Nephron progenitor cell (in vitro differentiated cells): ENCODE measurements around the gene GPR142.

Source experiments
- DNase-seq: peaks from one replicate; pipeline ENCODE4 v3.0.0; 2021
- H3K27ac Mint-ChIP-seq: 2 replicates; pipeline ENCODE4 v1.8.0; 2021; ENCODE audit warnings: mild to moderate bottlenecking, moderate library complexity, mixed read lengths
- H3K27me3 Mint-ChIP-seq: 2 replicates; pipeline ENCODE4 v1.8.0; 2021; ENCODE audit warnings: mild to moderate bottlenecking, low read depth, mixed read lengths; ENCODE audit not compliant: poor library complexity
- H3K36me3 Mint-ChIP-seq: 2 replicates; pipeline ENCODE4 v1.8.0; 2021; ENCODE audit warnings: low read depth, mixed read lengths
- H3K4me1 Mint-ChIP-seq: 2 replicates; pipeline ENCODE4 v1.8.0; 2021; ENCODE audit warnings: mixed read lengths
- H3K4me3 Mint-ChIP-seq: 2 replicates; pipeline ENCODE4 v1.8.0; 2021; ENCODE audit warnings: mild to moderate bottlenecking, moderate library complexity, mixed read lengths
- H3K9me3 Mint-ChIP-seq: 2 replicates; pipeline ENCODE4 v1.8.0; 2021; ENCODE audit warnings: mild to moderate bottlenecking, moderate library complexity, mixed read lengths
- TF ChIP-seq, protein P1 (sequence below): fragments of 200-600 bp; sonication (generic); IDR thresholded peaks from 2 replicates; pipeline ENCODE4 v1.5.0; 2021; ENCODE audit warnings: antibody characterized with exemption

The GPR142 gene

GRCh38 chr17:74326506-74326905 lies 40.8 kb upstream of the GPR142 start:
- Mint-ChIP-seq H3K27ac (no peak overlapping the region), H3K36me3 (no peaks in the 10 kb centered on the region), H3K4me1 (peaks cover 34% of the 10 kb centered on the region), H3K9me3 (no peaks in the 10 kb centered on the region), H3K4me3 (peak overlapping the region; percentile 73), H3K27me3 (peaks cover 77% of the 10 kb centered on the region)
- DNase-seq, result no peak
- TF ChIP-seq, protein P1, sequence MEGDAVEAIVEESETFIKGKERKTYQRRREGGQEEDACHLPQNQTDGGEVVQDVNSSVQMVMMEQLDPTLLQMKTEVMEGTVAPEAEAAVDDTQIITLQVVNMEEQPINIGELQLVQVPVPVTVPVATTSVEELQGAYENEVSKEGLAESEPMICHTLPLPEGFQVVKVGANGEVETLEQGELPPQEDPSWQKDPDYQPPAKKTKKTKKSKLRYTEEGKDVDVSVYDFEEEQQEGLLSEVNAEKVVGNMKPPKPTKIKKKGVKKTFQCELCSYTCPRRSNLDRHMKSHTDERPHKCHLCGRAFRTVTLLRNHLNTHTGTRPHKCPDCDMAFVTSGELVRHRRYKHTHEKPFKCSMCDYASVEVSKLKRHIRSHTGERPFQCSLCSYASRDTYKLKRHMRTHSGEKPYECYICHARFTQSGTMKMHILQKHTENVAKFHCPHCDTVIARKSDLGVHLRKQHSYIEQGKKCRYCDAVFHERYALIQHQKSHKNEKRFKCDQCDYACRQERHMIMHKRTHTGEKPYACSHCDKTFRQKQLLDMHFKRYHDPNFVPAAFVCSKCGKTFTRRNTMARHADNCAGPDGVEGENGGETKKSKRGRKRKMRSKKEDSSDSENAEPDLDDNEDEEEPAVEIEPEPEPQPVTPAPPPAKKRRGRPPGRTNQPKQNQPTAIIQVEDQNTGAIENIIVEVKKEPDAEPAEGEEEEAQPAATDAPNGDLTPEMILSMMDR, result no peak

- Mint-ChIP-seq H3K4me1 (peaks cover 41% of the 10 kb centered on the region), H3K27ac (no peak overlapping the region), H3K9me3 (no peaks in the 10 kb centered on the region), H3K36me3 (no peaks in the 10 kb centered on the region), H3K4me3 (no peak overlapping the region), H3K27me3 (peaks cover 59% of the 10 kb centered on the region)
- TF ChIP-seq, protein P1, result no peak
- DNase-seq, result no peak
Measured at GRCh38 chr17:74328487-74328886, 38.8 kb upstream of the GPR142 start.

- no peaks in the 10 kb centered on the region for H3K9me3 Mint-ChIP-seq
Measured at GRCh38 chr17:74329378-74329777, 37.9 kb upstream of the GPR142 start.

DNA sequence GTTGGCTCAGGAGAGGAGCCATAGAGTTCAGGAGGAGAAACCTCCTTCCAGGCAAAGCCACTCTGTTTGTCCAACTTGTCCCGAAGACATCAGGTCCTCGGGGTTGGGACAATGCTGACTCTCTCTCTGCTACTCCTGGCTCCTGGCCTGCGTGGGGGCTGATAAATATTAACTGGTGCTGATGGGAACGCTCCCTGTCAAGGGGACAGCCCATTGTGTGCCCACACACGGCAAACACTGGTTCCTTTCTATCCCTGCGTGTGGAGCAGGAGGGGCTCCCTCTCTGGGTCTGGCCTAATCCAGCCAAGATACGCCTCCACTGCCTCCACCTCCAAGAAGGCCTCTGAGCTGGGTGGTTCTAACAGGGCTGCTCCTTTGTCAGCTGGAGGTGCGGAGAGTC lies 36.9 kb upstream of the GPR142 start:
- no peak overlapping the region for H3K27ac Mint-ChIP-seq
- H3K36me3 Mint-ChIP-seq, result no peaks in the 10 kb centered on the region
- DNase-seq, result no peak
- H3K4me3 Mint-ChIP-seq, result no peak overlapping the region
- peaks cover 45% of the 10 kb centered on the region for H3K27me3 Mint-ChIP-seq
- no peaks in the 10 kb centered on the region for H3K9me3 Mint-ChIP-seq
- peaks cover 37% of the 10 kb centered on the region for H3K4me1 Mint-ChIP-seq
- TF ChIP-seq, protein P1, result no peak

More at GRCh38 chr17:74329378-74329777, 37.9 kb upstream of the GPR142 start:
- peaks cover 53% of the 10 kb centered on the region for H3K27me3 Mint-ChIP-seq
- no peaks in the 10 kb centered on the region for H3K36me3 Mint-ChIP-seq
- TF ChIP-seq, protein P1, result no peak
- peak overlapping the region; percentile 20 for H3K4me3 Mint-ChIP-seq
- no peak for DNase-seq
- H3K4me1 Mint-ChIP-seq, result peaks cover 41% of the 10 kb centered on the region
- no peak overlapping the region for H3K27ac Mint-ChIP-seq

DNA sequence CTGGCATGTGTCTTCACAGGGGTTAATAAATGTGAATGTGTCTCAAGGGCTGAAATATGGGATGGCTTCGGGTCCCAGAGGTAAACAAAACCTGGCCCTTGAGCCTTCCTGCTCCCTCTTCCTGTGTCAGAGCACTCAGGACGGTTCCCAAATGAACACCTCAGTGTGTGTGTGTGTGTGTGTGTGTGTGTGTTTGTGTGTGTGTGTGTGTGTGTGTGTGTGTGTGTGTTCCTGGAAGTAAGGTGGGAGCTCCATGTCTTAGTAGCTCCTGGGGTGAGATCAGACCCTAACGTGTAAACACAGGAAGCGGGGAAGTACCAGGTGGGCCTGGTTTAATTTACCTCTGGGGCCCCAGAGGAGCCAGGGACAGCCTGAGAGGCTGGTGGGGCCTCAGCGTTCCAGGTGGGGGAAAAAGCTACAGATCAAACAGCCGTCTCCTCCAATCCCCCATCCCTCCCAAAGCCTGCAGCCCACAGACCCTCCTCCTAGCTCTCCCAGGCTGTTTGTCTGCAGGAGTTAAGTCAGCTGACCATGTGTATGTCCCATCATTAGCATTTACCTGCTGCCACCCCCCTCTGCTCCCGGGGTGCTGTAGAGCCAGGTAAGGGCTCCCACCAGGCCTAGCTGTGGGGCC lies 35.2 kb upstream of the GPR142 start:
- DNase-seq, result no peak
- Mint-ChIP-seq H3K27me3 (peaks cover 40% of the 10 kb centered on the region), H3K27ac (peak overlapping the region; percentile 8), H3K9me3 (no peaks in the 10 kb centered on the region), H3K4me1 (peaks cover 27% of the 10 kb centered on the region), H3K4me3 (peak overlapping the region; percentile 55), H3K36me3 (no peaks in the 10 kb centered on the region)
- TF ChIP-seq, protein P1, result no peak

DNA sequence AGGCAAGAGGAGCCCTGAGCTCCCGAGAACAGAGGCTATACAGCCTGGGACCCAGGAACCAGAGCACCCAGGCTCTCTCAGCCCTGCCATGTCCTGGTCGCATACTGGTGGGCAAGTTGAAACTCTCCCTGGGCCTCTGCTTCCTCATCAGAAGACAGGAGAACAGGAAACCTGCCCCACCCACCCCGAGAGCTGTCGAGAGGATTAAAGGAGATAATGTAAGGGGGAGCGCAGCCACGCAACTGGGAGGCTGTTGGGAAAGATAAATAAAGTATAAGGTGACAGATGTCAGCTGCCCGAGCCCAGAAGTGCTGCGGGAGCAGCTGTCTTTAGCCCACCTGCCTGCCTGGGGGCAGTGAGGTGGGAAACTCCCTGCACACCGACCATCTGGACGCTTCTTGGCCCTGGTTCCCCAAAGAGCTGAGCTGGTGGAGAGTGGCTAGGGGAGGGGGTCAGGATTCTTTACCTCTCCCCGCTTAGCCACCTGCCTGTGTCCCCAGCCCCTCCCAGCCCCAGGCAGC lies 34.5 kb upstream of the GPR142 start:
- TF ChIP-seq, protein P1, result no peak
- Mint-ChIP-seq H3K4me1 (peaks cover 20% of the 10 kb centered on the region), H3K27me3 (peaks cover 37% of the 10 kb centered on the region), H3K4me3 (no peak overlapping the region), H3K27ac (no peak overlapping the region), H3K36me3 (no peaks in the 10 kb centered on the region), H3K9me3 (no peaks in the 10 kb centered on the region)
- no peak for DNase-seq
